RWPE1 (cell line): ENCODE data around the gene TBL1X.
"Not testable (repeated sequence)": the region's sequence is repeated elsewhere in the genome, so short reads cannot be mapped to it uniquely, and the experiment has no call there.

Source experiments
- CTCF ChIA-PET: fragments of 350-600 bp; sonication (Branson Sonifier 250); formaldehyde crosslinking; extraction: SDS; loops from one replicate; lab custom pipeline; 2021; lab: Yijun Ruan, JAX
- POLR2A ChIA-PET: fragments of 400-600 bp; formaldehyde crosslinking; extraction: SDS; loops from one replicate; lab custom pipeline; 2020; ENCODE audit warnings: antibody characterized with exemption; ENCODE audit not compliant: low non-redundant PET; lab: Yijun Ruan, JAX
- DNase-seq: peaks from one replicate; pipeline ENCODE4 v3.0.0; 2012; ENCODE audit warnings: low spot score
- H3K27ac ChIP-seq: fragments of 450-650 bp; 2 replicates; pipeline ENCODE4 v1.5.1; 2017
- TF ChIP-seq, protein P1 (sequence below): fragments of 450-650 bp; conservative IDR thresholded peaks from 2 replicates; pipeline ENCODE4 v1.5.1; 2017; ENCODE audit warnings: low read depth, mild to moderate bottlenecking

TBL1X gene

DNA sequence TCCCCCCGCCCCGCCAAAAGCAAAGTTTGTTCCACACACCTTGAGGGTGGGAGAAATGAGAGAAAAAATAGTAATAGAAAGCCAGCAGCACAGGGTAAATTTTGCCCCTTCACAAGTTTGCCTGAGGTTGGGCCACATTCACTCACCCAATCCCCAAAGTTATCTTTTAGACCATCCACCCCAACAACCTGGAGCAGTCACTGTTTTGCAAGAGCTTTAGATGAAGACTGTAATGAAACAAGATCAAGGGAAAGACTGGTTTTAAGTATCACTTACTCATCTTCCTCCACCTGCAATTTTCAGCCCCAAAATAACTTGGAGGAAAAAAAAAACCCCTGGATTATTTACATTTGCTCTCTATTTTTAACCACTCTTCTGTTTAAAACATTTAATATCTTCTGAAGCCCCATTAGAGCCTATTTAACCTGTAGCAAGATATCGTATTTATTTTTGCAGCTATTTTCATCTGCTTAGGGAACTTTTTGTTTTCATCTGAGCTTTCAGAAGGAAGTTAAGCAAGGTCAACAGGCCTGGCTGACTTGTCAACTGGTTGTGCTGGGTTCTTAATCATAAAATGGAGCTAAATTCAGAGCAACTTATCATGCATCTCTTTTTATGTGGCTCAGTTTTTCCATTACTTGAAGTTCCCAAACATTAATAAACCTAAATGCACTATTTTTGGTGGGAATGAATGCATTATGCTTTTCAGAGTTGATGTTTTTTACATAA, 24.6 kb upstream of the TBL1X start:
- TF ChIP-seq, protein P1, sequence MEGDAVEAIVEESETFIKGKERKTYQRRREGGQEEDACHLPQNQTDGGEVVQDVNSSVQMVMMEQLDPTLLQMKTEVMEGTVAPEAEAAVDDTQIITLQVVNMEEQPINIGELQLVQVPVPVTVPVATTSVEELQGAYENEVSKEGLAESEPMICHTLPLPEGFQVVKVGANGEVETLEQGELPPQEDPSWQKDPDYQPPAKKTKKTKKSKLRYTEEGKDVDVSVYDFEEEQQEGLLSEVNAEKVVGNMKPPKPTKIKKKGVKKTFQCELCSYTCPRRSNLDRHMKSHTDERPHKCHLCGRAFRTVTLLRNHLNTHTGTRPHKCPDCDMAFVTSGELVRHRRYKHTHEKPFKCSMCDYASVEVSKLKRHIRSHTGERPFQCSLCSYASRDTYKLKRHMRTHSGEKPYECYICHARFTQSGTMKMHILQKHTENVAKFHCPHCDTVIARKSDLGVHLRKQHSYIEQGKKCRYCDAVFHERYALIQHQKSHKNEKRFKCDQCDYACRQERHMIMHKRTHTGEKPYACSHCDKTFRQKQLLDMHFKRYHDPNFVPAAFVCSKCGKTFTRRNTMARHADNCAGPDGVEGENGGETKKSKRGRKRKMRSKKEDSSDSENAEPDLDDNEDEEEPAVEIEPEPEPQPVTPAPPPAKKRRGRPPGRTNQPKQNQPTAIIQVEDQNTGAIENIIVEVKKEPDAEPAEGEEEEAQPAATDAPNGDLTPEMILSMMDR, result no peak
- POLR2A ChIA-PET, result no interaction called here
- H3K27ac ChIP-seq, result no peak overlapping the region
- CTCF ChIA-PET, result no interaction called here
- DNase-seq, result no peak

DNA sequence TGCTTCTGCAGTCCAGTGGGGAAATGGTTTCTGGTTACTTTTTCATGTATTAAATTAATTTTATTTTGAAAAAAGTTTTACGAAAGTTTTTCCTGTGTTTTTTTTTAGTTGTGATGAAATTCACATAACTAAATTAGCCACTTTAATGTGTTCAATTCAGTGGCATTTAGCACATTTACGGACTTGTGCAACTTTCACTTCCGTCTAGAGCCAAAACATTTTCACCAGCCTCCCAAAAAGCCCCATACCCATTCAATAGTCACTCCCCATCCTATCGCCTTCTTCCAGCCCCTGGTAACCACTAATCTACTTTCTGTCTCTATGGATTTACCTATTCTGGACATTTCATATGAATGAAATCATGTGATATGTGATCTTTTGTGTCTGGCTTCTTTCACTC, 22.8 kb upstream of the TBL1X start:
- DNase-seq, result no peak
- CTCF ChIA-PET, result no interaction called here
- H3K27ac ChIP-seq, result no peak overlapping the region
- POLR2A ChIA-PET, result no interaction called here
- TF ChIP-seq, protein P1, result no peak

DNA sequence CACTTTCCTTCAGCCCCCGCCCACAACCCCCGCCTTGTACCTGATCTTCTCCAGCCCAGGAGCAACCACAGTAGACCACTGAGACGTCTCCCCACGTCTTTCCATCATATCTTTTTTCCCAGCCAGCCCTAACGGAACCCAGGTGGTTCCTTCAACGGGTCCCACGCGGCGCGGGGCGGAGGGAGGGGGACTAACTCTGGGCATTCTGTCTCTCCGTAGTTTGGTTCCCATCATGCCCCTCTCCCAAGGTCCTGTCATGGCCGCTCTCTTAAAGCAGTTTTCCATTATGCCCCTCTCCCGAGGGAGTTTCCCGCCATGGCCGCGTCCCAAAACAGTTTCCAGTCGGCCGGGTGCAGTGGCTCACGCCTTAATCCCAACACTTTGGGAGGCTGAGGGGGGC, 21.5 kb upstream of the TBL1X start:
- no peak overlapping the region for H3K27ac ChIP-seq
- TF ChIP-seq, protein P1, result no peak
- CTCF ChIA-PET, result no interaction called here
- POLR2A ChIA-PET, result no interaction called here
- DNase-seq, result no peak

DNA sequence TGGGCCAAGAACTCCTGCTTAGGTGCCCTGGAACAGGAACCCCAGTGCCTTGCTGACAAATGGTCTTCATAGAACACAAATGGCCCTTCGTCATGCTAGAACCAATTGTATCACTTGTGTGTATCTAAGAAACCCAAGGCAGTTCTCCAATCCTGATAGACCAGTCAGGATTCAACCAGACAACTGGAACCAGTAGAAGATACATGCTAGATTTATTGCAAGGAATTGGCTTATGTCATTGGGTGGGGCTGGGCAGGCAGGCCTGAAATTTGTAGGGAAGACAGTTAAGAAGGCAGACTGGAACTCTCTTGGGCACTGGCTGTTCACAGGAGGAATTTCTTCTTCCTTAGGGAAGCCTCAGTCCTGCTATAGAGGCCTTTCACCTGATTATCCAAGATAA, 17.0 kb upstream of the TBL1X start:
- ChIA-PET CTCF (no interaction called here), POLR2A (no interaction called here)
- no peak overlapping the region for H3K27ac ChIP-seq
- DNase-seq, result no peak
- TF ChIP-seq, protein P1, result no peak

DNA sequence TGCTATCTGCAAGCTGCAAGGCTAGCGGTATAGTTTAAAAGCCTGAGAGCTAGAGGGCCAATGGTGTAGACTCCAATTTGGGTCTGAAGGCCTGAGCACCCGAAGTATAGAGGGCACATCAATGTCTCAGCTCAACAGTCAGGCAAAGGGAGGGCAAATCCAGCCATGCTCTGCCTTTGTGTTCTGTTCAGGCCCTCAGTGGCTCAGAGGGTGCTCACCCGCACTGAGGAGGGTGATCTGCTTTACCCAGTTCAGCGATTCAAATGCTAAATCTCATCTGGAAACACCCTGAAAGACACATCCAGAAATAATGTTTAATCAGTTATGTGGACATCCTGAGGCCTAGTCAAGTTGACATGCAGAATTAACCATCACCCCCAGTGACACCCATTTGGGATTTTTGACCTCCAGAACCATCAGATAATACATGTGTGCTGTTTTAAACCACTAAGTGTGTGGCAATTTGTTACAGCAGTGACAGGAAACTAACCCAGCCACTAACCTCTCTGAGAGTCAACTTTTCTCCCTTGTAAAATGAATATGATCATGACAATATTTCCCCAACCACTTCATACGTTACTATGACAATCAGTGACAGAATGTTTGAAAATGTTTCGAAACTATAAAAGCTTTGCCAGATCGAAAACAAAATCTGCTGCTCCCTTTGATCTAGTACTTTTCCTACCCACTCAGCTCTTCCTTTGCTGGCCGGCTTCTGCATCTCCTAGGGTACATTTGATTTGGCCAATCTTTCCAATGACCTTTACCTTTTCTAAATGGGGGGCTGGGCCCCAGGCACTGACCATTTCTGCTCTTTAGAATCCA, 8.4 kb upstream of the TBL1X start:
- TF ChIP-seq, protein P1, result no peak
- POLR2A ChIA-PET, result no interaction called here
- no peak overlapping the region for H3K27ac ChIP-seq
- DNase-seq, result no peak
- CTCF ChIA-PET, result no interaction called here

DNA sequence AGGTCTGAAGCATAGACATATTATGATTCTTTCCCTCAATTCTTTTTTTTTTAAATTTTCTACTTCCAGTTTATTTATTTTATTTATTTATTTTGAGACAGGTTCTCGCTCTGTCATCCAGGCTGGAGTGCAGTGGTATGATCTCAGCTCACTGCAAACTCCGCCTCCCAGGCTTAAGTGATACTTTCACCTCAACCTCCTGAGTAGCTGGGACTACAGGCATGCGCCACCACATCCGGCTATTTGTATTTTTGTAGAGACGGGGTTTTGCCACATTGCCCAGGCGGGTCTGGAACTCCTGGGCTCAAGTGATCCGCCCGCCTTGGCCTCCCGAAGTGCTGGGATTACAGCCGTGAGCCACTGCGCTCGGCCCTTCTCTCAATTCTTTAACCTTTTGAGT, 6.8 kb upstream of the TBL1X start:
- H3K27ac ChIP-seq, CTCF ChIA-PET, DNase-seq: not testable (repeated sequence)
- POLR2A ChIA-PET, result interaction anchor here (0.6 kb wide), 1 partner anchor 295 kb away, joined by 3 read pairs; no protein-coding TSS in a partner anchor

DNA sequence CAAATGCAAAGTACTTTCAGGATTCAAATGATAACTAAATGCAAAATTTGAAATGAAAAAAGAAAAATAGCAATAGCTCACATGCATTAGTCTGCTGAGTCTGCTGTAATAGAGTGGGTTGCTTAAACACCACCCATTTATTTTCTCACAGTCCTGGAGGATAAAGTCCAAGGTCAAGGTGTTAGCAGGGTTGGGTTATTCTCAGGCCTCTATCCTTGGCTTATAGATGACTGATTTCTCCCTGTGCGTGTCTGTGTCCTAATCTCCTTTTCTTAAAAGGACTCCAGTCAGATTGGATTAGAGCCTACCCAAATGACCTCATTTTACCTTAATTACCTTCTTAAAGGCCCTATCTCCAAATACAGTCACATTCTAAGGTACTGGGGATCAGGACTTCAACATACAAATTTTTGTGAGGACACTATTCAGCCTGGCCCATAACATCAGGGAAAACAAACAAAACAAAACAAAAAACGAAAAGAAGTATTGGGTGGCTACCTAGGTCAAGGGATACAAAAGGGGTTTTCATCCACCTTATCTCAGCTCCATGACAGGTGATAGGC, 6.3 kb upstream of the TBL1X start:
- ChIA-PET CTCF (no interaction called here), POLR2A (no interaction called here)
- TF ChIP-seq, protein P1, result no peak

More for the DNA sequence above, 6.3 kb upstream of the TBL1X start:
- no peak for DNase-seq
- no peak overlapping the region for H3K27ac ChIP-seq
